Activated CD8-positive, alpha-beta memory T cell treated with anti-CD3 and anti-CD28 coated beads, Interleukin-2, amount 50 U/mL, for 48 hours (primary cell): ENCODE results near the gene CCNY.

ENCODE experiments used
- DNase-seq: peaks from one replicate; pipeline ENCODE4 v3.0.0-alpha.2; 2020

The CCNY gene

DNA sequence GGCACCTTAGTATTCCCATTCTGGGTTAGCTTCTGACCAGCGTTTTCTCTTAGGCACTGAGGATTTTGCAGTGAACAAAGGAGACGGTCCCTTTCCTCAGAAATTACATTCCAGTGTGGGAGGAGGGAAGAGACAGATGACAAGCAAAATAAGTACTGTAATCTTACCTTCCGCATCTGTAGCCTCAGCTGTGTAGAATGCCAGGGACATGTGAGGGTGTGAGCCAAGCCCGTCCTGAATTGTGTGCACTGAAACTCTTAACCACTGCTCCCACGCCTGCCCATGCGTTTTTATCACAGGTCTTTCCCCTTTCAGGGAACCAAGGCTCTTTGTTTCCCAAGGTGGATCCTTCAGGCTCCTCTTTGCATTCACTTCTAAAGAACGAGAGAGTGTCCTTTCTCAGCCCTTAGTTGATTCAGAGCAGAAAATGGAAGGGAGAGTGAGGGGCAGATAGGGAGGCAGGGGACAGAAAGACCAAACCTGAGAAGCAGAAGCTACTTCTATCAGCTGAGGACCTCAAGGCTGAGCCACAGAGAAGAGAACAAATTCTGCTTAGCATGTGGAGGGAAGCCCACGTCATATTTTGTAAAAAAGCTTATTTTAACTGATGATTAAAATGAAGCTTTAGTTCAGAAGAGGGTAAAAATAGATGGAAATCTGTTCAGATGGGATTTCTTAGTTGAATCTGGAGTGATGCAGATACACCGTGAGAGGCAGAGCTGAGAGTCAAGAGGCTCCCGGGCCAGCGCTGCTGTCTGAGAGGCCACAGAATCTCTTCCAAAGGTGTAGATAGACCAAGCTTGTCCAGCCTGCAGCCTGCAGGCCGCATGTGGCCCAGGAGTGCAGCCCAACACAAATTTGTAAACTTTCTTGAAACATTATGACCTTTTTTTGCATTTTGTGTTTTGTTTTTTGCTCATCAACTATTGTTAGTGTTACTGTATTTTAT lies 122.5 kb downstream of the CCNY start:
- no peak for DNase-seq

- DNase-seq = no peak
These were observed 123.1 kb downstream of the CCNY start for GRCh38 chr10:35459449-35459847.

DNA sequence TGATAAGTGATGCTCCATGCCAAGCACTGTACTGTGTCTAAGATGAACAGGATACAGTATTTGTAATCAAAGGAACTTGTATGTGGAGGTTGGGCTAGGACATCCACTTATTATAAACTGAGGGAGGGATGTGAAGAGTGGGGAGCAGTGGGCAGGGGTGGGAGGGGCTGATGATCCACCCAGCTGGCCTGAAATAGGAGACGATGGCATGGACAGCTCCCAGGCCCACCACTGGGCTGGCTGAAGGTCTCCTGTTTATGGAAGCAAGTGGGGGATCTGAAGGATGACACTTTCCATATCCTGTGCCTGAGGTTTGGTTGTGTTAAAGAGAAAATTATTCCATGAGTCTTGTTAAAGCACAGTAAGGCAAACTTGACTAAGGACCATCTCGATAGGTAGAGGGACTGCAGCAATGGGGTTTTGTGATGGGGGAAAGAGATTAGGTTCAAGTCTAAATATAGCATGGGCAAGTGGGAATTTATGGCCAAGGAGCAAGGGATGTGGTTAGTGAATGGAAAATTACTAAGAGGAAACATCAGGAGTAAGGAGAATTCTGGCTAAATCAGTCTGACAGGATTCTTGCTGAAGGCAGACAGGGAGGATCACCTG lies 124.6 kb downstream of the CCNY start:
- no peak for DNase-seq

- no peak for DNase-seq
These were observed 126.2 kb downstream of the CCNY start for GRCh38 chr10:35462491-35462934.

GRCh38 chr10:35463105-35463867 lies 127.0 kb downstream of the CCNY start:
- no peak for DNase-seq

- no peak for DNase-seq
These were observed 127.6 kb downstream of the CCNY start for GRCh38 chr10:35463878-35464277.

GRCh38 chr10:35464825-35465456 lies 128.6 kb downstream of the CCNY start:
- no peak for DNase-seq

GRCh38 chr10:35465673-35466072 lies 129.4 kb downstream of the CCNY start:
- no peak for DNase-seq

DNA sequence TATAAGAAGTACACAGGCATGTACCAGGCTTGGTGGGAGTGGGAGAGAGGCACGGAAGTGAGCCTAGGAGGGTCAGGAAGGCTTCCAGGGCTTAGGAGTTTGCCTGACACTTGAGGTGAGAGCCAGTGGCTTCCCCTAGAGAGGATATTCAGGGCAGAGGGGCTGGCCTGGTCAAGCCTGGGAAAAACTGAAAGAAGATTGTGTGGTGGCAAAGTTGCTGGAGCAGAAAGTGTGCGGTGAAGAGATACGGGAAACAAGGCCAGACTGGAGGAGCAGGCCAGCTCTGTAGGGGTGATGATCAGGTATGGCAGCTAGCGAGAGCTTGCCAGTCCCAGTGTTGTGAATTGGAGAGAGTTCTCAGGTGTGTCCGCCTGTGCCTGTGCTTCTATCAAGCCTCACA lies 129.9 kb downstream of the CCNY start:
- DNase-seq = no peak

- no peak for DNase-seq
These were observed 130.4 kb downstream of the CCNY start for GRCh38 chr10:35466661-35467060.

- DNase-seq = no peak
These were observed 130.9 kb downstream of the CCNY start for GRCh38 chr10:35467186-35467585.

- no peak for DNase-seq
These were observed 134.1 kb downstream of the CCNY start for GRCh38 chr10:35470248-35470924.

- no peak for DNase-seq
These were observed 134.6 kb downstream of the CCNY start for GRCh38 chr10:35470925-35471315.

- no peak for DNase-seq
These were observed 135.1 kb downstream of the CCNY start for GRCh38 chr10:35471435-35471834.

GRCh38 chr10:35480142-35480541 lies 143.8 kb downstream of the CCNY start:
- DNase-seq = no peak

DNA sequence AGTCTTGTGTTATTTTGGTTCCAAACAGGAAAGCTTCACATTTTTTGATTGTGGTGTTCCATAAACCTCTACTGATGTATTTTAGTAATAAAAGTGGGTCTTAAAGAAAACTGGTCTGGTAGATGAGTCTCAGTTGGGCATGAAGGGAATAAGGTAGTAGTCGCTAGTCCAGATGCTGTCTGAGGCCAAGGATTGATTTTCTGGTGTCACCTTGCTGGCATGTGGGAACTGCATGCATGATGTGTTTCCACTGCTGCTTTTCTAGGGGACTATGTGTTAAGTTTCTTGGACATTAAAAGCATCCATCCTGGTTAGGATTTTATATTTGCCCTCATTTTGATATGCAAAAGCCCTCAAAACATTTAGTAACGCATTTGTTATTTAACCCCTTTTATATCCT lies 145.1 kb downstream of the CCNY start:
- no peak for DNase-seq

DNA sequence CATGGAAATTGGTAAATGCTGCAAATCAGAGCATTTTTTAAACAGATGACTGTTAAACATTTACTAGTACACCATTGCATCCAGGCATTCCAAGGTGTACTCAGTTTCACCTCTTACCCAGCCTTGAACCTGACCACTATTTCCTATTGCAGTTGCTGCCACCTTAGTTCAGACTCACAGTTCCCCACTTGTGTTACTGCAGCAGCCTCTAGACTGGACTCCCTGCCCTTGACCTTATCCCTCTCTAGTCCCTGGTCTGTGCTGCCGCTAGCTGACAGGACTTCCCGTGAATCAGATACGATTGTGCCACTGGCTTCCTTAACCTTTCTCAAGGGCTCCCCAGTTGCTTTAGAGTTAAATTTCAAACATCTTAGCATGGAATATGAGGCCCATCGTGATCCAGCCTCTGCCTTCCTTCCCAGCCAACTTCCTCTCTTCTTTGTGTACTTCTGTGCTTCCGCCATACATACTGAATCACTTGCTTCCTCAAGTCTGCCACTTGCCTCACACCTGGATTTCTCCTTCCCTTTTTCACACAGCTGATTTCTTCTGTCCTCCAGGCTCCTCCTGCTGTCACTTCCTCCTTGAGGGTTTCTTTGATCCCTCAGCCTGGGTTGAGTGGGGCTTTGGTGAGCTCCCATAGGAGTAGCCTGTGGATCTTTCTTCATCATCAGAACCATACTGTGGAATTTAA lies 150.1 kb downstream of the CCNY start:
- DNase-seq = no peak

- no peak for DNase-seq
These were observed 151.2 kb downstream of the CCNY start for GRCh38 chr10:35487336-35488034.

GRCh38 chr10:35488228-35488627 lies 151.9 kb downstream of the CCNY start:
- no peak for DNase-seq

GRCh38 chr10:35492386-35493195 lies 156.3 kb downstream of the CCNY start:
- no peak for DNase-seq
